GM18951 (cell line): ENCODE data around the gene TIMM10.

Source experiments
- POLR2A ChIP-seq: IDR thresholded peaks from 4 replicates; pipeline ENCODE4 v1.6.1; 2011; ENCODE audit warnings: mild to moderate bottlenecking; ENCODE audit not compliant: insufficient read length, insufficient read depth; ENCODE audit errors: extremely low read depth
- in situ Hi-C: fragments of 300-500 bp; cut with MboI; formaldehyde crosslinking; loops from one replicate; pipeline ENCODE4 v1.12.0; 2022; ENCODE audit warnings: low sequenced_read_pairs, mixed read lengths, inconsistent platforms; ENCODE audit not compliant: unreplicated experiment

Gene TIMM10

DNA sequence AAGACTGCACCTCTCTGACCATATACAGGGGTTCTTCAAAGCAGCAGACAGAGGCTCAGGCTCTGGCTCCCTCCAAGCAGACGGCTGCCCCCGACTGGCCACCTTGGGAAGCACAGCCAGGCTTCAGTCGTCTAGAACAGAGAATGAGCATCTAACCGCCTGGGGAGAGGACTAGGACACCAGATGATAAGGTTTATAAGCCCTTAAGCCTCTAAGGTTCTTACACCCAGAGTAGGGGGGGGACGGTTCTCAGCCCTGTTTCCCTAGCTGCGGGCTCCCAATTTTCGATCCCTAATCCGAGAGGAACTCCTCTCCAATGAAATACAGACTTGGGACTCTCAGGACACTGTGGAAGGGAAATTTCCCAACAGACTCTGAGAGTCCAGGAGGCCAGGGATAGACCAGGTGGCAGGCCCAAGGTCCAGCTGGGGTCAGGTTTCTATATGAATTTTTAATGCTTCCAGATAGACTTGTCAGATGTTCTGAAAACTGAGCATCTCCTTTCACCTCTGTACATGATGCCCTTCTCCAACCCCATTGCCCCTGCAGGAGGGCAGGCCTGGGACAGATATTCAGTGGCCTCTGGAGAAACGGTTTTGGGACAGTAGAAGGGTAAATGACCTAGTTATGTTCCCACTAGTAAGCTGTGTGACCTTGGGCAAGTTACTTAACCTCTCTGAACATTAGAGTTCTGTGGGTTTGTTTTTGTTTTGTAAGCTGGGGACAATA is 50.0 kb downstream of the TIMM10 start:
- in situ Hi-C loops: no loop called here

GRCh38 chr11:57479911-57480310 is 50.6 kb downstream of the TIMM10 start:
- in situ Hi-C loops: no loop called here
- no peak for TF ChIP-seq POLR2A

More for the DNA sequence above, 50.0 kb downstream of the TIMM10 start:
- TF ChIP-seq POLR2A: no peak

DNA sequence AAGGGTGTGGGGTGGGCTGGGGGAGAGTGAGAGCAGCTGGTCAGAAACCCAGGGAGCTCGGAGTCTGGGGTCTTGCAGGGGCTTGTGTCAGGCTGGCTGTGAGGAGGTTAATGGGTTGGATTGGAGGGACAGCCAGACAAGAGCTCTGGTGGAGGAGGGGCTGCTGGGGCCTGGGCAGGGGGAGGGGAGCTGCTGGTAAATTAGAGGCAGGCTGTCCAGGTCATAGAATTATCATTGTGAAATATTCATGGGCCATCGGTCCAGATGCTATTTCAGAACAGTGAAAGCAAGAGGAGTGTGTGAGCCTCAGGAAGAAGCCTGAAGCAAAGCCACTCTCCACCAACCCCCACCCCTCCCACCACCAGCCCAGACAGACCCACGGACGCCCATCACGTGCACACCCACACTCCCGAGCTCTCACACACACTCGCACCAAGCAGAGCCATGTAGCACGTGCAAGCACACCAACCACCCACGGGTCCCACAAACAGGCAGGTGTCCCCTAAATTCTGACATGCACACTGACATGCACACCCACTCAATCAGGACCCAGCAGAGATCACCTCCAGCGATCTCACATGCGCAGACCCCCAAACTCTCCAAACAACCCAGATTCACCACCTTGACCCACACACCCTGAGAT is 51.4 kb downstream of the TIMM10 start:
- no peak for TF ChIP-seq POLR2A
- in situ Hi-C loops: no loop called here
